DMS 273 treated with DMSO at 0.1 percent for 48 hours (cell line): ENCODE measurements around the gene FOXL1.

Experiments
- DNase-seq: peaks from one replicate; lab custom pipeline; 2025; lab: John Stamatoyannopoulos, UW

The FOXL1 gene

DNA sequence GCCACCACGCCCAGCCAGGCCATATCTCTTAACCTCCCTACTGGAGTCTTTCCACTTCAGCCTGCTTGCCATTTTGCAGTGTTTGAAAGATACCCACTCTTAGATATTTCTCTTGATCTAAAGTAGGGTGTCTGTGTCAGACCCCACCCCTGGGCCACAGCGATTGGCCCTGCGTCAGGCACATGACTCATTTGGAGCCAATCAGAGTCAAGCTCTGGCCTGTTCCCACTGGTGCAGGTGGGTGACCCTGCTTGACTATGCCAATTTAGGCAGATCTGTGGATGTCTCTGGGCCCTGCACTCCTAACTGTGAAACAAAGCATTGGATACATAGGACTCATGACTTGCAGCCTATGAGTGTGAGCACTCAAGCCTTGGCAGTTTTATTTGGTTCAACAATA is 27.6 kb downstream of the FOXL1 start:
- DNase-seq: no peak

DNA sequence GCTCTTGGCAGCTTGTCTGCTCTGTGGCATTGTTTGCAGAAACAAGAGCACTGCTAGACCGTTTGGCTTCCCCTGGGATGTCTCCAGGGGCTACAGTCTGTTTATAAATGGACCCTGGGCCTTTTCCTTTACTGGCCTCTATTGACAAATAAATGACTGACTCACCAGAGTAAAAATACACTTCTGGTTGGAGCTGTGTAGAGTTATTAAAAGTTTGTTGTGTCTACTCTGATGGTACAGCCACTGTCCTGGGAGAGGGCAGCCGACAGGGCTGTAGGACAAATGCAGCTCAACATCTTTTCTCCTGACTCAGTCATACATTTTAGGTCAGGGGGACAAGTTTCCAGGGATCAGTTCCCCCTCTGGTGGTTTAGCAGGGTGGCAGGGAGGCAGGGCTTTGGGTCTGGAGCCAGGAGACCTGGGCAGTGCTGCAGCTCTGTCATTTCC is 30.0 kb downstream of the FOXL1 start:
- DNase-seq: no peak

DNA sequence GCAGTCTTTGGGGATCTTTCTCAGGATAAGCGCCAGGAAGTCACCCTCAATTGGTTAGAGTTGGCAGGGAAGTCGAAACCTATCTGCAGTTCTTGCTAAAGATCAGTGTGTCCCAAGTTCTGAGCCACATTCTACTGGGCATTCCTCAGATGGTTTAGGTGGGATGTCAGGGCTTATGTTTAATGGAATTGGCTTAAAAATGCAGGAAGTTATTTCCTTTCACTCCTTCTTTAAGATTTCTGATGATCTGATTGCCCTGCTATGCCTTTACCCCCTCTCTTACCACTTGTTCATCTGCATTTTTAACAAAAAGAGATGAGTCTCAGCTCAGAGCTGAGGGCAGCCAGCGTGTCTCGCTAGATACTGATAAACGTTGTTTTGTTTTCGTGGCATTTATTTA is 30.8 kb downstream of the FOXL1 start:
- no peak for DNase-seq

- no peak for DNase-seq
Measured at GRCh38 chr16:86609661-86610060, 31.3 kb downstream of the FOXL1 start.

GRCh38 chr16:86610779-86611524 is 32.6 kb downstream of the FOXL1 start:
- no peak for DNase-seq

- DNase-seq: no peak
Measured at GRCh38 chr16:86611525-86611855, 33.1 kb downstream of the FOXL1 start.

DNA sequence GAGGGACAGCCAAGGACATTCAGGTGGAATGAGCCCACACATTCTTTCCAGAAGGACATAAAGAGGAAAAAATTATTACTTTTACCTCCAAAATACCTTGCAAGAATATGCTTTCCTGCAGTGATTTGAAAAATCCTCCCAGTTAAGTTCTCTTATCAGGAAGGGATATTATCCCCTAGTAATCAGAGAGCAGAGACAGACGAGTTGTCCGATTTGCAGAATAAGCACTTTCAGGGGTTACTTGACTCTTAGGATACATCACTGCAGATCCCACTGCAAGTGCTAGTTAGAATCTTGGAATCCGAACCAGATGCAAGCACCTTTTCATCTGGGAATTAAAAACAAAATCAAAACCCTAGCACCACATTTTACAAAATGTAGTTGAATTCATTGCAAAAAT is 33.6 kb downstream of the FOXL1 start:
- DNase-seq: no peak

- no peak for DNase-seq
Measured at GRCh38 chr16:86614699-86615098, 36.4 kb downstream of the FOXL1 start.

GRCh38 chr16:86616906-86617305 is 38.6 kb downstream of the FOXL1 start:
- DNase-seq: no peak

DNA sequence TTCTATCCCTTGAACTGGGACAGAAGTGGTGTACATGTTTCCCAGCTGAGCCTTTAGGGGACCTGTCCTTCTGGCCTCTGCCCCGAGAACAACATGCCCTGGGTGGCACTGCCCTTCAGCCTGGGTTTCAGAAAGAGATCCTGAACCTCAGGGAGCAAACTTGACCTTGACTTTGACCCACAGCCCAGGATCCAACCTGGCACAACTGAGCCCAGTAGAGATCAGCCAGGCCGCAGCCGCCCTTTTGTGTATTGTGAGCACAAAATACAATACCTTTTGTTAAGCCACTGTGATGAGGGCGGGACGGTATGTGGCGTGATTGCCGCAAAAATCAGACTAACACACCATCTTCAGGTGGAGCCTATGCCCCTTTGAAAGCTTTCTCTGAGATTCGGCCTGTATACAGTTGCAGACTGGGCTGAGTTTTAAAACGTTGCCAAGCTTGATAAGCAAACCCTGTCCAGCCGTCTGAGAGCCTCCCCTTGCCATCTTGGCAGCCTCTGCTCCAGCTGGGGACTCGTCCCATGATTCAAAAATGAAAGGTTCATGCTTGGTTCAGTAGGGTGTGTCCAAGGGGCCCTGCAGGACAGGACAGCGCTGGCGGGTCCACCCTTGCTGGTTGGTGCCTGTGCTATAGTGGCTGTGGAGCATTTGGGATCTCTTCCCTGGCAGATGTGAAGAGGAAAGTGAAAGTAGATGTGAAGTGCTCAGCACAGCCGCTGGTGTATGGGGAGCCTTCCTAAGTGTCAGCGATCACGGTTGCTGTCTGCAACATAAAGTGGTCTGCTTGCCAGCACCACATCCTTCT is 40.3 kb downstream of the FOXL1 start:
- no peak for DNase-seq

- DNase-seq: no peak
Measured at GRCh38 chr16:86619239-86619794, 41.0 kb downstream of the FOXL1 start.

DNA sequence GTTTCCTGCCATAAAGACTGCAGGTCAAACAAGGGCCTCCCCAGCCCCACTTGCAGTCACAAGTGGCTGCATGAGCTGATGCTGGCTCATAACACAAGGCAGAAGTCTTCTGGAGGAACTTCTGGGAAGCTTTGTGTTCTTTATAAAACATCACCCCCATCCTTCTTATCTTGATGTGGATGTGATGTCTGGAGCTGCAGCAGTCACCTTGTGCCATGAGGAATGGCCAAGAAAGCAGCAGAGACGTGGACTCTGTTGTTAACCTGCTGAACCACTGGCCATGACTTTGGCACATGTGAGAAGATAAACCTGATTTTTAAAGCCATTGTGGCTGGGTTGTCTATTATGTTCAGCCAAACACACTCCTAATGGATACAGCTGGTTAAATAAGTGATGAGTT is 41.8 kb downstream of the FOXL1 start:
- no peak for DNase-seq

DNA sequence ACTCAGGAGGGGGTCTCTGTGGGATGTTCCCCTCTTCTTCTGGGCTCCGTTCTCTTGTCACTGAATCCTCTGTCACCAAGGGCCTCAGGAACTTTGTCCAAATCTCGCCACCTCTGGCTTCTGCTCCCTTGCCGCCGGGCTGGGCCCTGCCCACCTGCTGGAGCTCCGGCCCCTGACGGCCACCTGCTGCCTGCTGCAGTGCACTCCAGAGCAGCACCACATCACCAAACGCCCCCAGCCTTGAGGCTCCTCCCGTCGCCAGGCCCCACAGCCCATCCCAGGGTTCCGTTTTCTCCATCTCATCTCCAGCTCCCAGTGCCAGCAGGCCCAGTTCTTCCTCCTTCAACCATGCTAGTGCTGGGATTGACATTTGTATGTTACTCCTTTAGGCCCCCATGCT is 43.6 kb downstream of the FOXL1 start:
- no peak for DNase-seq

GRCh38 chr16:86622700-86623615 is 44.6 kb downstream of the FOXL1 start:
- no peak for DNase-seq

DNA sequence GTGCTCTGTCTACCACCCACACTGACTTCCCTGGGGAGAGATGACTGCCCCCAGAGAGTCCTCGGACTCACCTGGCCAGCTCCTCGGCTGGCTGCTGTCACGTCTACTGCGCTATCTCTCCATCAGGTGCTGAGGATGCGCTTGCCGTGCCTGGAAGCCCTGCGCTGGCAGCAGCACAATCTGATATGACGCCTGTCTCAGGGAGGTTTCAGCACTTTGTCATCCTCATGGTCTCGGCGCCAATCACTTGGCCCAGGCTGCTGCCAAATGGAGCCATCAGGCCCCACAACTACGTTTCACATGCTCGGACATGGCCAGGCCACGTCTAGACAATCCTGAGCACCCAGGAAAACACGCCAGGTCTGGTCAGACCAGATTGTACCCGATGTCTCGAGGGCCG is 46.7 kb downstream of the FOXL1 start:
- no peak for DNase-seq

DNA sequence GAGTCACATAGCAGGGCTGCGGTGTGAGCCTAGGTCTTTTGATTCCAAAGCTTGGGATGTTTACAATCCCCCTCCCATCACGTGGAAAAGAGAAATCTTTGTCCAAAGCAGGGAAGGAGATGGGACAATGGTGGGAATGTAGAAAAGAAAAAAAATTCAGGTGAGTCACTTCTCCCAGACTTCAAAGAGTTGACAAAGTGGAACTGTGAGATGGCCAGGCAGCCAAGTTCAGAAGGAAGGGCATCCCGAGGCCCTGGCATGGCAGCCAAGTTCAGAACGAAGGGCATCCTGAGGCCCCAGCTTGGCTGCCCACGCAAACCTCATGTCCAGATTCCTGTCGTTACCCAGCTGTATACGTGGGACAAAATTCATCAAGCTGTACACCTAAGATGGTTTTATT is 47.5 kb downstream of the FOXL1 start:
- no peak for DNase-seq

DNA sequence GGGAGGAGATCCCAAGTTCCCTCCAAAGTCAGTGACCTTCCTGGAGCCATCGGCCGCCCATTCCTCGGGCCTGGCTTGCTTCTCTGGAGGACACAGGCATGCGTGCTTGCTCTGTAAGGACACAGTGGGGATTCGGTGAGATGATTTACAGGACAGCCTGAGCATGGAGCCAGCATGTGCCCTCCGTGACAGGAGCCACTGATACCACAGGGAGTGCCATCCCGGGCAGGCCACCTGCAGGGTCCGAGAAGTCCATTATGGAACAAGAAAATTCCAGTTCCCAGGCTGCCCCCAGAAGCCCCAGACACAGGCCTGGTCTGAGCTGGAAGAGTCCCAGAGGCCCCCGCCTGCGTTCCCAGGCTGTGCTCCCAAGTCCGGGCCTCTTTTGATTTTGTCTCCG is 47.9 kb downstream of the FOXL1 start:
- DNase-seq: no peak

GRCh38 chr16:86626966-86627365 is 48.6 kb downstream of the FOXL1 start:
- DNase-seq: no peak

DNA sequence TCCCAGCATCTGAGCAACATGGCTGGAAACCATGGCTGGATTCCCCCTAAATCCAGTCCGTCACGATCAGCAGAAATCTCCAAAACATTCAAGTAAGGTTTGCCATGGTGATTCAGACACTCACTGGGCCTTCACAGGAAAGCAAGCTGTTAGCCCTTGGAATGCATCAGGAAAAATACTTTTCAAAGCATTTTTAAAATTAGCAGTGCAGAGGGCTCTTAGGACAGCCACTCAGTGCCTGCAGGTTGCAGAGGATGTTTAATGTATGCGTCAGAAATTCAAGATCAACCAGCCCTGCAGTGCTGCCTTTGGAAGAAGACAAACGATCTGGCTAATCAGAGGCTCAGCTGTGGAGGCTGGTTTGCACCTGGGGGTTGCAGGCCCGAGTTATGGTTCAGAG is 50.3 kb downstream of the FOXL1 start:
- no peak for DNase-seq

GRCh38 chr16:86630471-86630870 is 52.1 kb downstream of the FOXL1 start:
- DNase-seq: no peak

- DNase-seq: no peak
Measured at GRCh38 chr16:86631444-86631843, 53.1 kb downstream of the FOXL1 start.
